GM12878 (cell line): ENCODE results near the gene SPRED2. TPM values are rescaled to one million over a fixed set of nuclear protein-coding genes. Genes with fewer than 3 reads are reported as not detected.

Source experiments
- DPF2 ChIP-seq: fragments of 450-650 bp; IDR thresholded peaks from 2 replicates; pipeline ENCODE4 v1.6.1; 2017; ENCODE audit warnings: mild to moderate bottlenecking
- EGR1 ChIP-seq, 2 experiments: IDR thresholded peaks; 1 replicate in 1 of 2; 2 replicates in 1 of 2; pipeline ENCODE4 v1.6.1; 2011 to 2012; ENCODE audit warnings: low read depth in 2 of 2, low read length in 2 of 2, borderline replicate concordance in 1 of 2, mild to moderate bottlenecking in 1 of 2, moderate library complexity in 1 of 2
- ESRRA ChIP-seq: IDR thresholded peaks from 2 replicates; pipeline ENCODE4 v1.6.1; 2012; ENCODE audit warnings: mild to moderate bottlenecking, low read length, improper control_type of control experiment
- ETV6 ChIP-seq, 2 experiments: fragments of 450-650 bp in 1 of 2; IDR thresholded peaks in 1 of 2; conservative IDR thresholded peaks in 1 of 2; 2 replicates each; pipeline ENCODE4 v1.6.1; 2014; ENCODE audit warnings: antibody characterized with exemption in 1 of 2, borderline replicate concordance in 1 of 2, low read depth in 1 of 2, mild to moderate bottlenecking in 1 of 2, moderate library complexity in 1 of 2
- JUNB ChIP-seq: IDR thresholded peaks from 2 replicates; pipeline ENCODE4 v1.6.1; 2016; ENCODE audit warnings: antibody characterized with exemption, mild to moderate bottlenecking
- MAX ChIP-seq: IDR thresholded peaks from 2 replicates; pipeline ENCODE4 v1.6.1; 2012; ENCODE audit warnings: low read depth, low read length, improper control_type of control experiment
- MEF2A ChIP-seq: IDR thresholded peaks from 2 replicates; pipeline ENCODE4 v1.6.1; 2011; ENCODE audit warnings: low read depth, mild to moderate bottlenecking, low read length, moderate library complexity; ENCODE audit not compliant: insufficient read depth
- NBN ChIP-seq: fragments of 450-650 bp; IDR thresholded peaks from 2 replicates; pipeline ENCODE4 v1.6.1; 2016
- PAX5 ChIP-seq: IDR thresholded peaks from 2 replicates; pipeline ENCODE4 v1.6.1; 2011; ENCODE audit warnings: low read depth, low read length, borderline replicate concordance
- POLR2AphosphoS2 ChIP-seq: IDR thresholded peaks from 2 replicates; pipeline ENCODE4 v1.6.1; 2011; ENCODE audit warnings: low read depth, mild to moderate bottlenecking, low read length, improper control_type of control experiment, moderate library complexity
- POU2F2 ChIP-seq: IDR thresholded peaks from 3 replicates; pipeline ENCODE4 v1.6.1; 2011; ENCODE audit warnings: low read depth, mild to moderate bottlenecking, low read length, borderline replicate concordance
- SMAD5 ChIP-seq: IDR thresholded peaks from 2 replicates; pipeline ENCODE4 v1.6.1; 2016; ENCODE audit warnings: antibody characterized with exemption, low read depth
- SMARCA5 ChIP-seq: fragments of 450-650 bp; IDR thresholded peaks from 2 replicates; pipeline ENCODE4 v1.6.1; 2017; ENCODE audit warnings: mild to moderate bottlenecking
- SREBF1 ChIP-seq: IDR thresholded peaks from 2 replicates; pipeline ENCODE4 v1.6.1; 2012; ENCODE audit warnings: mild to moderate bottlenecking, low read length
- USF1 ChIP-seq: IDR thresholded peaks from 2 replicates; pipeline ENCODE4 v1.6.1; 2011; ENCODE audit warnings: borderline replicate concordance, low read depth, mild to moderate bottlenecking, moderate library complexity, mixed read lengths, low read length; ENCODE audit not compliant: insufficient read depth; ENCODE audit errors: extremely low read length
- YY1 ChIP-seq: IDR thresholded peaks from 2 replicates; pipeline ENCODE4 v1.6.1; 2011; ENCODE audit warnings: low read depth, mild to moderate bottlenecking, low read length
- ZBTB33 ChIP-seq: fragments of 450-650 bp; IDR thresholded peaks from 2 replicates; pipeline ENCODE4 v1.6.1; 2017; ENCODE audit warnings: mild to moderate bottlenecking
- ZSCAN29 ChIP-seq: fragments of 450-650 bp; IDR thresholded peaks from 2 replicates; pipeline ENCODE4 v1.6.1; 2017; ENCODE audit warnings: mild to moderate bottlenecking, moderate library complexity
- polyA plus RNA-seq, 11 experiments: library from polyadenylated mRNA; depleted of rRNA in 4 of 11; unstranded in 6 of 11; stranded (reverse) in 5 of 11; fragments of >200 nt; fragmentation: Nextera tagmentation in 4 of 11; fragmentation: Illumina TruSeq in 1 of 11; extraction: Ambion mirVana in 4 of 11; extraction: Trizol in 1 of 11; gene quantifications; 1 replicate in 1 of 11; 2 replicates in 10 of 11; pipeline versions ENCODE4 v1.2.1 to v1.2.3, GENCODE V29; 2011 to 2016; ENCODE audit warnings: inconsistent platforms in 2 of 11, missing spikeins in 2 of 11, low read depth in 1 of 11
- total RNA-seq, 4 experiments: library from RNA; depleted of rRNA in 3 of 4; stranded (reverse); fragments of >200 nt in 3 of 4; fragmentation: Illumina TruSeq in 1 of 4; extraction: Trizol in 1 of 4; gene quantifications; 2 replicates each; pipeline versions ENCODE4 v1.2.1 to v1.2.3, GENCODE V29; 2013 to 2021
- TF ChIP-seq, protein P1 (sequence below): fragments of 450-650 bp; IDR thresholded peaks from 2 replicates; pipeline ENCODE4 v1.6.1; 2016; ENCODE audit warnings: mild to moderate bottlenecking
- TF ChIP-seq, protein P2 (sequence below): fragments of 450-650 bp; IDR thresholded peaks from 2 replicates; pipeline ENCODE4 v1.6.1; 2017; ENCODE audit warnings: mild to moderate bottlenecking, moderate library complexity

SPRED2 gene
- total and polyA plus RNA-seq, 10 of the 15 experiments (the other 5 are each of a cell fraction or from before 2014, with no cell fraction given): 3.0 to 23.9 (median 9.7) TPM

DNA sequence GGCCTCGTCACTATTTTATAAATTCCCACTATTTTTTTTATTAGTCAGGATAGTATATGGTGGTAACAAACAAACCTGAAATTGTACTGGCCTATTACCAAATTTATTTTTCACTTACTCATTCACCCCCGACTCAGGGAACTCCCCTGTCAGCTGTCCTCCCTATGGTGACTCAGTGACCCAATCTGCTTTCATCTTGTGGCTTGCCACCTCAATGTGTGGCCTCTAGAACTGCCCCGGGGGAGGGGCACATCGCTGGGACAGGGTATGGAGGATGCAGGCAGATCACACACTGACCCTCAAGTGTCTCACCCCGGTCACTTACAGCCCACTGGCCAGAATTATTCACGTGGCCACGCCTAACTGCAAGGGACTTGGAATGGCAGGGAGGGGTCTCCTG lies 133.2 kb downstream of the SPRED2 start (continued):
- TF ChIP-seq, protein P1, sequence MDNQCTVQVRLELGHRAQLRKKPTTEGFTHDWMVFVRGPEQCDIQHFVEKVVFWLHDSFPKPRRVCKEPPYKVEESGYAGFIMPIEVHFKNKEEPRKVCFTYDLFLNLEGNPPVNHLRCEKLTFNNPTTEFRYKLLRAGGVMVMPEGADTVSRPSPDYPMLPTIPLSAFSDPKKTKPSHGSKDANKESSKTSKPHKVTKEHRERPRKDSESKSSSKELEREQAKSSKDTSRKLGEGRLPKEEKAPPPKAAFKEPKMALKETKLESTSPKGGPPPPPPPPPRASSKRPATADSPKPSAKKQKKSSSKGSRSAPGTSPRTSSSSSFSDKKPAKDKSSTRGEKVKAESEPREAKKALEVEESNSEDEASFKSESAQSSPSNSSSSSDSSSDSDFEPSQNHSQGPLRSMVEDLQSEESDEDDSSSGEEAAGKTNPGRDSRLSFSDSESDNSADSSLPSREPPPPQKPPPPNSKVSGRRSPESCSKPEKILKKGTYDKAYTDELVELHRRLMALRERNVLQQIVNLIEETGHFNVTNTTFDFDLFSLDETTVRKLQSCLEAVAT: no peak
- TF ChIP-seq USF1 (no peak), MEF2A (no peak), POU2F2 (no peak), ETV6 (conservative IDR thresholded peaks at IDR 0.05 in 1 of 2, IDR thresholded peaks at IDR 0.05 in 1 of 2; ENCODE audit: borderline replicate concordance in 1 of 2, low read depth in 1 of 2) (no peak), ZBTB33 (no peak), POLR2AphosphoS2 (no peak), ZSCAN29 (no peak), JUNB (0 out of 2 replicates have a peak, but pooled peaks have one; percentile 21), YY1 (no peak), PAX5 (no peak), SMARCA5 (no peak), MAX (no peak), EGR1 (IDR thresholded peaks at IDR 0.05; ENCODE audit: borderline replicate concordance in 1 of 2, low read depth in 2 of 2, low read length in 2 of 2) (no peak), SREBF1 (no peak), ESRRA (no peak), SMAD5 (no peak), NBN (no peak), DPF2 (peak; percentile 40; the same call in 1 of the 2 replicates)
- TF ChIP-seq, protein P2, sequence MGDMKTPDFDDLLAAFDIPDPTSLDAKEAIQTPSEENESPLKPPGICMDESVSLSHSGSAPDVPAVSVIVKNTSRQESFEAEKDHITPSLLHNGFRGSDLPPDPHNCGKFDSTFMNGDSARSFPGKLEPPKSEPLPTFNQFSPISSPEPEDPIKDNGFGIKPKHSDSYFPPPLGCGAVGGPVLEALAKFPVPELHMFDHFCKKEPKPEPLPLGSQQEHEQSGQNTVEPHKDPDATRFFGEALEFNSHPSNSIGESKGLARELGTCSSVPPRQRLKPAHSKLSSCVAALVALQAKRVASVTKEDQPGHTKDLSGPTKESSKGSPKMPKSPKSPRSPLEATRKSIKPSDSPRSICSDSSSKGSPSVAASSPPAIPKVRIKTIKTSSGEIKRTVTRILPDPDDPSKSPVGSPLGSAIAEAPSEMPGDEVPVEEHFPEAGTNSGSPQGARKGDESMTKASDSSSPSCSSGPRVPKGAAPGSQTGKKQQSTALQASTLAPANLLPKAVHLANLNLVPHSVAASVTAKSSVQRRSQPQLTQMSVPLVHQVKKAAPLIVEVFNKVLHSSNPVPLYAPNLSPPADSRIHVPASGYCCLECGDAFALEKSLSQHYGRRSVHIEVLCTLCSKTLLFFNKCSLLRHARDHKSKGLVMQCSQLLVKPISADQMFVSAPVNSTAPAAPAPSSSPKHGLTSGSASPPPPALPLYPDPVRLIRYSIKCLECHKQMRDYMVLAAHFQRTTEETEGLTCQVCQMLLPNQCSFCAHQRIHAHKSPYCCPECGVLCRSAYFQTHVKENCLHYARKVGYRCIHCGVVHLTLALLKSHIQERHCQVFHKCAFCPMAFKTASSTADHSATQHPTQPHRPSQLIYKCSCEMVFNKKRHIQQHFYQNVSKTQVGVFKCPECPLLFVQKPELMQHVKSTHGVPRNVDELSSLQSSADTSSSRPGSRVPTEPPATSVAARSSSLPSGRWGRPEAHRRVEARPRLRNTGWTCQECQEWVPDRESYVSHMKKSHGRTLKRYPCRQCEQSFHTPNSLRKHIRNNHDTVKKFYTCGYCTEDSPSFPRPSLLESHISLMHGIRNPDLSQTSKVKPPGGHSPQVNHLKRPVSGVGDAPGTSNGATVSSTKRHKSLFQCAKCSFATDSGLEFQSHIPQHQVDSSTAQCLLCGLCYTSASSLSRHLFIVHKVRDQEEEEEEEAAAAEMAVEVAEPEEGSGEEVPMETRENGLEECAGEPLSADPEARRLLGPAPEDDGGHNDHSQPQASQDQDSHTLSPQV: no peak
